NCI-H526 (cell line): ENCODE measurements around the gene PHLPP1.
A peak's percentile ranks its signal among the peaks of the same experiment; 100 is the strongest.

Experiments
- DNase-seq, 2 experiments: peaks; one replicate each; lab custom pipeline; 2025; lab: John Stamatoyannopoulos, UW

PHLPP1 gene

DNA sequence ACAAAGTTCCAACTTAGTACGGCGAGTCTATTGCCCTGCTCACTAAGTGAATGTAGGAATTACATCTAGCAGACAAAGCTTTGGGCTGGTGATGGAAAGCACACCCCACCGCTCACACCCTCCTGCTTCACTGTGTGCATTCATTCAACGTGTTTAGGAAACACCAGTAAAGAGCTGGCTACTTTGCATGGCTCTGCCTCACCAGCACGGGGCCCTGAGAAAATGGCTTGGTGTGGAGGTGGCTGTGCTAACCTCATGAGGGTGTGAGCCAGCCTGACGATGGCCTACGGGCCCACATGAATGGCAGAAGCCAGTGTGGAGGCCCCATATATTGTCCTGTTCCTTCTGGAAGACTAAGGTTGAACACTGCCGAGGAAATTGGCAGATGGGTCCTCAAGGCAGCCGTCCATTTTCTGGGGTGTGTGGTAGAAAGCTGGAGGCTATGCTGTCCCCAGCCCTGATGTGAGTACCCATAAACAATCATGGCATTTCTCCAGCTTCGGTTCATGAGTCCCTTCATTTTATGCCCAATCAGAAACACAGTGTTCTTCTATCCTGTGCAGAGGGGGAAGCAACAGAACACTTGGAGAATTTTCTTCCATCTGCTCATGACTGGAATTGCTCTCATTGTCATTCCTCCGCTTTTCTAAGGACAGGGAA lies 269.4 kb downstream of the PHLPP1 start:
- peak in 1 of 2 experiments; percentile 51 for DNase-seq

DNA sequence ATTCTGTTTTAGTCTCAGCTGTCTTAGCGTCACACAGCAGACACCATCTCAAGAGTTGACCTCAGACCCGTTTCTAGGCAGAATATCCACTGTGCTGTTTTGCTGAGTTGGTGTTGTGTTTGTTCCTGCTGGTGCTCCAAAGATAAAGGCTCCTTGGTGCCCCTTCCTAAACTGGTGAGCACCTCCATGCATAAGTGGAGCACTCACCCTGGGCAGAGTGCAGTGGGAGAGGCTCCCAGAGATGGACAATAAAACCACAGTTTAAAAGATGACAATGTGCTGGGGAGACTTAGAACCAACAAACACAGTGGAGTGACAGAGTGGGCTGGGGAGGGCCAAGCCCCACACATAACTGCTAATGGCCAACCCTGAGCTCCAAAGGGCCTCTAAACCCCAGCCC lies 271.1 kb downstream of the PHLPP1 start:
- no peak for DNase-seq

DNA sequence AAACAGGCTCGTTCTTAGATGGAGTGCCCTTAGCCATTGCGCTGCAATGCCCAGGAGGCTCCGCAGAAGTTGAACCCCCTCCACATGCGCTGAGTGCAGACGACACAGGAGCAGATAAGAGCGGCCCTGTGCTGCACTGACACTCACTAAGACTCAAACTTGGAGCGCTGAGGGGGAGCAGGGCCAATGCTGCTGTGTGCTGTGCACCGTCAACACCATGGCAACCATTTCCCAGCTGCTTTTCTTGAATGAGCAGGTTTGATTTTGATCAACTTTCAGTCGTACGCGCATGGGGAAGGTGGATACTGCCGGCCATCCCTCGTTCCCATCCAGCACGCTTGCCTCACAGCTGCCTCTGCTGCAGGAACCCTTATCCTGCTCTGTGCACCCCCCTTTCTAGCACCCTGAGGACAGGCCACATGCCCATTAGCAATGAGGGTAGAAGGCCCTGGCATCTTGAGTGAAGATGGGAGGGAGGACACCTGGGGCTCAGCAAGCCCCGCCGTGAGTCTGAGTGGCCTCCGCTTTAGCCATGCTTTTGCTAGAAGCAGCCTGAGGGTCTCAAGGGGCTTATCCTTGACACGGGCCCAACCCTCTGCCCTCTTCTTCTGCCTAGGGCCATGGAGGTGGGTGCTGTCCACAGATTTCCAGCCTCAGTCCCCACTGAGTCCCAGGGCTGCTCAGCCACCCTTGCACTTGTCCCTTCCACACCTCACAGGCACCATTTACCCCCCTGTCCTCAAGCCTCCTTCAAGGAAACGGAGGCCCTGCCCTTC lies 271.9 kb downstream of the PHLPP1 start:
- DNase-seq = peak in 1 of 2 experiments; percentile 17

DNA sequence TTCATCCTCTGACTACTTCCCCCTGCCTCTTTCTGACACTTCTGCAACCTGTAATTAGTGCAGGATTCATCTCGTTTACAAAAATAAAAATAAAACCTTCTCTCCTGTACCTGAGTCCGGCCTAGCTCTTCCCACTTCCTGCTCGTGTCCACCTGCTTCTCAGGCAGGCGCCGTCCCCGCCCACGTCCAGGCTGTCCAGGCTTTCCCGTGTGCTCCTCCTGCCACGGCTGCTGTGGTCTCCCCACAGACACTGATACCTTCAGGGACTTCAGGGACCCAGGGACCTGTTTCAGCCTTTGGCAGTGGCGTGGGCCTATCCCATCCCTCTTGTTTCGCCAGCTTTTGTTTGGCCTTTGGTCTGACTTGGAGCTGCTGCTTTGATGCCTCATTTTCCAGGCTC lies 272.5 kb downstream of the PHLPP1 start:
- no peak for DNase-seq

DNA sequence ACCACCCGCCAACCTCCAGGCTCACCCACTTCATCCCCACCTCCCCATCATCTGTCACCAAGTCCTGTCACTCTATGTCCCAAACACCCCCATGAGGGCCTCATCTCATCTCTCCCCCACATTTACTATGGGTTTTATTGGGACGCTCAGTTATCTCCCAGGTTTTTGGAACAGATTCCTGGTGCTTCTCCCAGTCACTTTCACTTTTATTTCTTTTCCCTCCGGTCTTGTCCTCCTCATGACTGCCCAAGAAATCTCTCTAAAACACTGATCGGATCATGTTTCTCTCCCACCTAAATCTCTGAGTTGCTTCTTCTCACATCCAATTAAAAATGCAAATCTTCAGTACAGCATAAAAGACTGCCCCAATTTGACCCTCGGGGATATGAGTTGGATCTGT lies 273.1 kb downstream of the PHLPP1 start:
- peak in 1 of 2 experiments; percentile 21 for DNase-seq

DNA sequence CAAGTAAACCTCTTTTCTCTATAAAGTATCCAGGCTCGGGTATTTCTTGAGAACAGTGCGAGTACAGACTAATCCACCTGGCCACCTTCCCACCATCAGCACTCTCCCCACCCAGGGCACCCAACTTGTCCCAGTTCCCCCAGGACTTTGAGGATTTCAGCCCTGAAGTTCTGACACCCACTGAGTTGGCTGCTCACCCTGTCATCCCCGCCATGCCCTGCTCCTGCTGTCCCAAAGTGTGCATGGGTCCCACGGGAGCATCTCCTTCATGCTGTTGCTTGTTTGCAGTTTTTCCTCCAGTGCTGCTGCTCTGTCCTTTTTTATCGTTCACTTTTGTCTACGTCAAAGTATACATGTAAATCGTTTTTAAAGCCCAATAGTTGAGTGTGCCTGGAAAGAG lies 273.9 kb downstream of the PHLPP1 start:
- DNase-seq = peak in 1 of 2 experiments; percentile 45

DNA sequence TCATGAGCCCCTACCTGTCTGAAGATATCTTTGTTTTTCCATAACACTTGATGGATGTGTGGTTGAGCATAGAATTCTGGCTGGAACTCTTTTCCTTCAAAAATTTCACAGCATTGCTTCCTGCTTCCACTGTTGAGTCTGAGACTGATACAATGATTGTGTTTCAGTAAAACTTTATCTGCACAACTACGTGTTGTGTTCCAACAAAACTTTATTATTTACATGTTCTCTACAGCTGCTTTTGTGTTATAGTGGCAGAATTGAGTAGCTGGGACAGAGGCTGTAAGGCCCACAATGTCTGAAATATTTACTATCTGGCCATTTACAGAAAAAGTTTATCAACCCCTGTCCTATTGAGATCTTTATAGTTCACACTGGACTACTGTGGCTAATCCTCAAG lies 275.3 kb downstream of the PHLPP1 start:
- DNase-seq = no peak

DNA sequence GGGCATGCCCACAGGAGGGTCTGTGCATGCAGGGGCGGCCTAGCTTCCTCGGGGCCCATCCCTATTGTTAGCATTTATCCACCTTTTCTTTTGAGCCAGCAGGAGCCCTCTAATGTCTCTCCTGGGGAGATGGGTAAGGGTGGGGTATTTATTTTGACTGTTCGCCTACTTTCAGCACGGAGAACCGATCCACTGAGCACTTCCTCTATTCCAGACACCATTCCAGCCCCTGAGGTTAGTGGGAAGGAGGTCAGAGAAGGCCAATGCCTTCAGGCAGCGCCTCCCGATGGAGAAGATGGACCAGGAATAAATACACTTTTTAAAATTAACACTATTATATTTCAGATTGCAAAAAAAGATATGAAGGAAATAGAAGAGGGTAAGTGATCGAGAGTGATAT lies 276.0 kb downstream of the PHLPP1 start:
- no peak for DNase-seq

DNA sequence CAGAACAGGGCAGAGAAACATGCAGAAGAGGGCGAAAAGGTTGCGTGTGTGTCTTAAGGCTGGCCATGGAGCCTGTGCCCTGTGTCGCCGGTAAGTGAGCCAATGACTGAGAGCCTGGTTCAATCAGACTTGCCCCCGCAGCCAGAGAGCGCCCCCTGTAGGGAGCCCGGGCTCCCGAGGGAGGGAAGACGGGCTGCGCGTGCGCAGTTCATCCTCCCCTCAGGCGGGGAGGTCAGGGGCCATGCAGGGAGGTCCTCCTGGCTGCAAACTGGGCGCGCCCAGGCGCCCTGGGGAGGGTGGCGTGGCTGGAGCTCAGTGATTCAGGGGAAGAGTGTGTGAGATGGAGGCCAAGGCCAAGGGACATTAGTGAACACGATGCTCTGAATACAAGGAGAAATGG lies 276.6 kb downstream of the PHLPP1 start:
- DNase-seq = no peak

DNA sequence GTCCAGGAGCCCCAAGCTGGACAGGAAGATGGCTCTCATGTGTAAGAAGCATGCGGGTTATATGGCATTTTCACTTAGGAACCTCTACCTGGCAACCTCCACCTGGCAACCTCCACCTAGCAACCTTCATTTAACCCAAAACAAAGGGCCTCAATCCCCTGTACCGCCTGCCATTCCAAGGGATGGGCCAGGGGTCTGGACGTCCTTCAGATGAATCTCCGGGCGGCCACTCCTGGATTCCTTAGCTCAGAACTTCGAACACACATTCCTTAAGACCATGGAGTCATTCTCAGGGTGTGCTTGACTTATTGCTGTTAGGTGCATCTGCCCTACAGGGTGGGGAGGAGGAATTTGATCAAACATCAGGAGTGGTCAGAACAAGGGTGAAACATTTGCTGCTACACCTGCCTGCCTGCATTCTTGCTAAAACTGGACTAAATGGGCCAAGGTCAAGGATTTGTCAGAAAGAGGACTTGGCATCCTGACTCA lies 277.6 kb downstream of the PHLPP1 start:
- no peak for DNase-seq

DNA sequence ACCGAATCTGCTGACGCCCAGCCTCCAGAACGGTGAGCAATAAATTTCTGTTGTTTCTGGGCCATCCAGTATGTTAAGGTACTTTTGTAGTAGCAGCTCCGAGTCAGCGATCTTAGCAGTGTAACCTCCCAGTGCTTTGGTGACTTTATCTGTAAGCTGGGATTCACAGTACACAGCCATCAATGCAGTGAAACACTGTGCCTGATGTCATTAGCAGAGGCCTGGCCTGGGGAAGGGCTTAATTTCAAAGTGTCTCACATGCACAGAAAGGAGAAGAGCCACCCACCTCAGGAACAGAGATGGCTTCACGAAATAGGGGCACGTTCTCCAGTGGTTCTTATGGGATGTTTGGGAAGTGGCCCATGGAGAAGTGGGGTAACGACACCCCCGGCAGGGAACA lies 281.2 kb downstream of the PHLPP1 start:
- DNase-seq = no peak

DNA sequence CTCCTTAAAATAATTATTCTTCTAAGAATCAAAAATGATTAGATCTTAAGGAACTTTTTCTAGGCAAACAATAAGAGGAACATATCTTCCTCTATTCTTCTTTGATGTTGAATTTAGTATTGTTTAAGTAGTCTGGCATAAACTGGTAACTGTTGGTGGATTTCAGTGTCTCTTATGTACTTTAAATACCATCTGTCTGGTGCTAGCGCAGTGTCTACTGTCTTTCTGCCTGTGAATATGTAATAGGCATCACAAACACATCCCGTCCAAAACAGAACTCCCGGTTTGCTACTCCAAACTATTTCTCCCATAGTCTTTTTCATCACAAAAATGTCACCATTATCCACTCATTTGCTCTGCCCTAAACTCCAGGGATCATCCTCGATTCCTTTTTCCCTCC lies 281.7 kb downstream of the PHLPP1 start:
- DNase-seq = no peak

DNA sequence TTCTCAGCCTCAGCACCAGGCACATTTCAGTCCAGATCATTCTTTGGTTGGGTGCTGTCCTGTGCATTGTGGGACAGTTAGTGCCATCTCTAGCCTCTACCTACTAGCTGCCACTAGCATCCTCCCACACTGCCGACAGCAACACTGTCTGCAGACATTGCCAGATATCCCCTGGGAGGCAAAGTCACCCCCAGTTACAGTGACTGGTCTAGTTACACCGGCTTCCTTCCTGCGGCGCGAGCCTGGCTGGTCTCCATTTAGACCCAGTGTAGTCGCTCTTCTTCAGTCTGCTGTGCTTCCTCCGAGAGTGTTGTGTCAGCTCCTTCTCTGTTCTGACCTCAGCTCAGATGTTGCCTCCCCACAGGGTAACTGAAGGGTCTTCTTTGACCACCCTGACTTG lies 283.1 kb downstream of the PHLPP1 start:
- no peak for DNase-seq

DNA sequence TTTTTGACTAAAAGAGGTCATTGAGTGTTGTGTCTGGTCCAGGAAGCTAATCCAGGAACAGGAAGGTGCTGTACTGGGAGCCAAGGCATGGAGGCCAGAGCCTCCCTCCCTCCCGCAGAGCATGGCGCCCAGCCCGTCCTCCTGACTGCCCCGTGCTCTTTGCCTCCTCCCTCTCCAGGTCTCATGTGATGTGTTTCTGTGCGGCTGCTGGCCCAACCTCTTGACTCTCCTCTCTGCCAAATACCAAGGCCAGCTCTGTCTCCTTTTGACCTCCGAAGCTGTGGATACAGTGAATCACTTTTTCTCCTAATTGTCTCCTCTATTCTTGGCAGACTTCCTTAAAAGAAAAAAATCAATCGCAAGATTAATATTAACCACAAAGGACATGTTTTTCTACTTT lies 284.1 kb downstream of the PHLPP1 start:
- DNase-seq = no peak

DNA sequence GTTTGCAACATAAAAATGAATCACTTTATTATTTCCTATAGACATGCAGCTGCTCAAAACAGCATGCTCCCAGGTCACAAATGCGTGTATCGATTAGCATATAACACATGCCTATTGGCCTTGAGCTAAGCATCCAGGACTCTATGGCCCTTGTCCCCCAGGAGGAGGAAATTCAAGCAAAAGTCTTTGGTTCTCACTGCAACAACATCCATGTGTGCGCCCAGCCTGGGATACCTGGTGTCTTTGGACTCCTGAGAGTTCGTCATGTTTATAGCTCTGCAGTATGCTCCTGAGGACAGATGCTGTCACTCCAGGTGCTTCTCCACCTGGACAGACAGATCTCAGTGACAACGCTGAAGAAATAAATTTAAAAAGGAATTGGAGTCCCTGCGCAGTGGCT lies 284.6 kb downstream of the PHLPP1 start:
- no peak for DNase-seq

DNA sequence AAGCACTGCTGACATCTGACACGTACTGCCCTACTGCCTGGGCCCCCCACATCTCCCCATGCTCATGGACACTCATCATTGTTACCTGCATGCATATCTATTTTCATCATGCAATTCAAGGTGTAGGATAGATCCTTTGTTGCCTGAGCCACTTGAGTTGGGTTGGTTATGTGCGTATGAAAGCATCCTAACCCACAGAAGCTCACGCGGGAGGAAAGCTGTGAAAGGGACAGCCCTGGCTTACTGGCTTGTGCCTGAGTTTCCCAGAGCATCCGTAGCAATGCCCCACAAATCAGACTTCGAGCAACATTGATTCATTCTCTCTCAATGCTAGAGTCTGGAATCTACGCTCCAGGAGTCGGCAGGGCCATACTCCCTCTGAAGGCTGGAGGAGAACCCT lies 285.5 kb downstream of the PHLPP1 start:
- DNase-seq = no peak

DNA sequence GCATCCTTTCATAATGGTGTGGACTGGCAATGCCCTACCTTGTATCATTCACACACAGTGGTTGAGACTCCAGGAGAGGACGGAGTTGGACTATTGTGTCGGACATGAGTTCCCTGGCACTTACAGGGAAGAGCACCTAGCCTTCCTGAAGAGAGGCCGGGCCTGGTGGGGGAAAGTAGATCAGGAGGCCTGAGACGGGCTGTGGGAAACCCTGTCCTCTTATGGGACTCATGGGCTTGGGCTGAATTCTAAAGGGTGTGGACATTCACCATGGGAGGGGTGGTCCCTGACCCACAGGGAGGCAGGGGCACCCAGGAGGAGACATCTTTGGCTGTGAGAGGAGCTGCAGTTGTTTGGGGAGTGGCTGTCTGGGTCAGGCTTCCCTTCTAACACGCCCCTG lies 286.5 kb downstream of the PHLPP1 start:
- no peak for DNase-seq

DNA sequence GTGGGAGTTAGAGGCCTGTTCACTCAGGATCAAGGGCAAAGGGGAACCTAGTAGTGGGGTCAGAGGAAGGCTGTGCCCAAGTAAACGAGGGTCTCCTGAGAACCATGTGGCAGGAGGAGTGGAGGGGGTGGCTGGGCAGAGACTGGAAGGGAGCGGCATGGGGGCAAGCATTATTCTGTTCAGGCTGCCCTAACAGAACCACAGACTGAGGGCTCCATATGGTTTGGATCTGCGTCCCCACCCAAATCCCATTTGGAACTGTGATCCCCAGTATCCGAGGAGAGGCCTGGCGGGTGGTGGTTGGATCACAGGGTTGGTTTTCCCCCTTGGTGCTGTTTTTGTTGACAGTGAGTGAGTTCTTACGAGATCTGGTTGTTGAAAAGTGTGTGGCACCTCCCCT lies 287.0 kb downstream of the PHLPP1 start:
- DNase-seq = no peak

DNA sequence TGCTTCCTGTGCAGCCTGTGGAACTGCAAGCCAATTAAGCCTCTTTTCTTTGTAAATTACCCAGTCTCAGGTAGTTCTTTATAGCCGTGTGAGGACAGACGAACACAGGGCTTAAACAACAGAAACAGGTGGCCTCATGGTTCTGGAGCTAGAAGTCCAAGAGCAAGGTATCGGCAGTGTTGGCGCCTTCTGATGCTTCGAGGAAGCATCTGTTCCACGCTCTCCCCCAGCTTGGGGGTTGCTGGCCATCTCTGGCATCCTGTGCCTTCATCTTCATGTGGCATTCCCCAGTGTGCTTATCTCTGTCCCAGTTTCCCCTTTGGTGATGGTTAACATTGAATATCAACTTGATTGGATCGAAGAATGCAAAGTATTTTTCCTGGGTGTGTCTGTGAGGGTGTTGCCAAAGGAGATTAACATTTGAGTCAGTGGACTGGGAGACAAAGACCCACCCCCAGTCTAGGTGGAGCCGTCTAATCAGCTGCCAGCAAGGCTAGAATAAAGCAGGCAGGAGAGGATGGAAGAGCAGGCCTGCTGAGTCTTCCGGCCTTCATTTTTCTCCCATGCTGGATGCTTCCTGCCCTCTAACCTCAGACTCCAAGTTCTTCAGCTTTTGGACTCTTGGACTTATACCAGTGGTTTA lies 287.6 kb downstream of the PHLPP1 start:
- DNase-seq = no peak

DNA sequence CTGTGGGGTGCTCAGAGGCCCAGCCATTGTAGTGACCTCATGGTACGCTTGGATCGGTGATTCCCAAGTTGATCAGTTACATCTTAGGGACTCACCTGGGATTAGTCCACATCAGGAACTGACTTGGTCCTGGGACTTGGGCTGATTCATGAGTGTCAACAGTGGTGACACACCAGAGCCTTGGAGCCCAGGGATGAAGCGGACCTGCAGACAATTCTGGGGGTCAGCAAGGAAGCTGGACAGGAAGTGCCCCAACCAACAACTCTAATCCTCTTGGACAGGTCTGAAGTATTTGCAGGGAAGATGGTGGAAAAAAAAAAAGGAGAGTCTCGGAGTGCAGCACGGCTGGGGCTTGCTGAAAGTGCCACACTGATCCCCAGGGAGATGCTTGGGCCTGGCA lies 288.6 kb downstream of the PHLPP1 start:
- DNase-seq = no peak

DNA sequence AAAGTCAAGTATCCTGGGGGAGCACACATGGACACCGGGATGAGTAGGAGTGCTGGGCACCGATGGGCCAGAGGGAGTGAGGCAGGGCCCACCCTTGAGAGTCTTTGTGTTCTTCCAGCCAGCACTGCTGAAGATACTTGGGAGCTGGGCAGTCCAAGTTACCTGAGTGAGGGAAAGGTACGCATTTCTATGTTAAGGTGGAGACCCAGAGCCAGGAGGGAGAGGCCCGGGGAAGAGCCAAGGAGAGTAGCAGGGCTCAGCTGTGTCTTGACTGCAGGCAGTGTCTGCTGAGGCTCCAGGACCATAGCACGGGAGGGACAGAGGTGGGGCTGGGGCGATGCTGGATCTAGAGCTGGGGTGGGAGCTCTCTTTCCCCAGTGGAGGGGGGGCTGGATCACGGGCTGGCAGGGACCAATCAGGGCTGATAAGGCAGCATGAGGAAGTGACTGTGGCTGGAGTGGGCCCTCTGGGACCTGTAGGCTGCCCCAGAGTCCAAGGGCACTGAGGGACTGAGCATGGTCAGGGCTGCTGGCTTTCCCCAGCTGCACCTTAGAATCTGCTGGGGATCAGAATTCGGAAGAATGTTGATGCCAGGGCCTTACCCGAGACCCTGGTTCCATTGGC lies 289.2 kb downstream of the PHLPP1 start:
- DNase-seq = no peak

DNA sequence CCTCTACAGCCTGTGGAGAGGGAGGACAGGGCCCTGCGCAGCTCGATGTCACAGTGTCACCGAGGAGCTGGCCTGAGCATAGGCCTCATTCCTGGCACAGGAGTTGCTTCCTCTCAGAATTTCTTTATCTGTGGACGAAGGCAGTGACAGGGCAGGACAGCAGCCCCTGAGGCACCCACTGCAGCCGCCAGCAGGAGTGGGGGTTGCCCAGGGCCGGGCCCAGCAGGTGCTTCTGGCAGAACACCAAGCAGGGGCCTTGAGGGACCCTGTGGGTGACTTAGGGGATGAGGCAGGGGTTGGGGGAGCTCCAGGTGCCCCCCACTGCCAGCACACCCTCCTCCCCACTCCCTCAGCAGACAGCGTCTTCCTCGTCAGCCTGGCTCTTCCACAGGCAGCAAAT lies 290.0 kb downstream of the PHLPP1 start:
- no peak for DNase-seq

DNA sequence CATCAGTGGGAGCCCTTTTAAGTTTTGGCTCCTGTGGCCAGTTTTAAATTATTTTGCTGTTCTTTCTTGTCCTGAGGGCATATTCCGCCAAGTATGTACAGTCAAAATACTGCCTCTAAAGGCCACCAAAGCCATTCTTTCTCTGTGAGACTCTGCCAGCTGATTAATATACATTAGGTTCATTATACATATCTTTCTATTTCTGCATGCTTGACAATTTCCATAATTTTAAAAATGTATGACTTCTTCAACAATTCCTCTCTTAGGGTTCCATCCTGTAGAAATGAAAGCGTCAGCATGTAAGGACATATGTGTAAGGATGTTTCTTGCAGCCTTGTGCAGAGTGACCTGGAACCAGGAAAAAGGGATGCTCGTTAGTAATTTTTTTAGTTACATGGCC lies 291.9 kb downstream of the PHLPP1 start:
- no peak for DNase-seq
